ENCODE results near the gene SETD2. TPM values are rescaled to one million over a fixed set of nuclear protein-coding genes. Genes with fewer than 3 reads are reported as not detected.

SETD2 gene
- total RNA-seq, 1 donor from 2014 or later = 41.5 TPM

DNA sequence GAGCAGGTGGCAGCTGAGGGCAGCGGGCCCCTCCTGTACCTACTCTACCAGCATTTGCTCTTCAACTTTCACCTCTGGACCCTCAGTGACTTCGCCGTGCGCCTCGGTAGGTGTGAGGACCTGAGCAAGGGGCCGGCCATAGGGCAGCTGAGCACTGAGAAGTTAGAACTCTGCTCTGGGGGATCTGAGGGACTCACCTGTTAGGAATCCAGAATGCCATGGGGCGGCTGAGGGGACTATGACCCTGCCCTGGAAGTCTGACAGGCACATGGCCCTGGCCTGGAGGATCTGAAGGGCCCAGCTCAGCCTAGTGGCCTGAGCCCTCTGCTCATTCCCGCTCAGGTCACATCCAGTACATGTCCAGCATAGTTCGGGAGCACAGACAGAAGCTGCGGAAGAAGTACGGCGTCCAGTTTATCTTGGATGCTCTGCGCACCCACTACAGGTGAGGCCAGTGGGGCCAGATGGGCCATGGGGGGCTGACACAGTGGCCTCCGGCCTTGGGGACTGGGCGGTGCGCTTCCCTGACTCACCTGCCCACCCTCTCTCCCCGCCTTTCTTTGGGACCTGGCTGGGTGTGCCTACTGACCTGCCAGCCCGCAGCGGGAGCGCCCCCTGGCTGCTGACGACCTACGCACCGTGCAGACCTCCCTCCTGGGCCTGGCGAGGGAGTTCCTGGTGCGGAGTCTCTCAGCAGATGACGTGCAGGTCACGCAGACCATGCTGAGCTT is 165.6 kb downstream of the SETD2 start:
- Mint-ChIP-seq H3K4me1 (peaks cover 10% of the 10 kb centered on the region), H3K36me3 (ENCODE audit: low read depth) (peaks cover 45% of the 10 kb centered on the region), H3K27ac (peak overlapping the region; percentile 45), H3K4me3 (no peak overlapping the region), H3K9me3 (no peaks in the 10 kb centered on the region), H3K27me3 (no peaks in the 10 kb centered on the region)
- intact Hi-C loops (cut with micrococcal nuclease) = loop anchor here (2.0 to 5.0 kb wide), 2 partner anchors 75 to 131 kb away; no protein-coding TSS in a partner anchor
- peak; percentile 91 for DNase-seq

DNA sequence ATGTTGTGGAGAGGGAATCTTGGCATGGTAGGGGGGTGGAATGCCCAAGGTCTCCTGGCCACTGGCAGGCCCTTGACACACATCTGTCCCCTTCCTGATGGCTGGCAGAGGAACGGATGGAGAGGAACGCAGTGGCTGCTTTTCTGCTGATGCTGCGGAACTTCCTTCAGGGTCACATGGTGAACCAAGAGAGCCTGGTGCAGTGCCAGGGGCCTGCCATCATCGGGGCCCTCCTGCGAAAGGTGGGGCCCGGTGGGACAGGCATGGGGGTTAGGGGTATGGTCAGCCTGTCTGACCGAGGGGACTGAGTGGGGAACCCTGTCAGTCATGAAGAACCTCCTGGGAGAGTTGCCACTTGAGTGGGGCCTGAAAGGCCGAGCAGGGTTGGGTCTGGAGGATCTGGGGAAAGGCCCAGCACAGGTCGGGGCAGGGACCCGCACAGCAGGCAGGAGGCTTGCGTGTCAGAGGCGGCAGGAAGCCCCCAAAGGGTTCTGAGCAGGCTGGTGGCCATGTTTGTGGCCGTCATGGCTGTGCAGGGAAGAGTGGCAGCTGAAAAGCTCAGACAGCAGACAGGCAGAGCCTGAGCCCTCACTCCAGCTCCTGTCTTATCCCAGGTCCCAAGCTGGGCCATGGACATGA is 166.3 kb downstream of the SETD2 start:
- Mint-ChIP-seq H3K27ac (no peak overlapping the region), H3K4me3 (no peak overlapping the region), H3K9me3 (no peaks in the 10 kb centered on the region), H3K4me1 (peaks cover 10% of the 10 kb centered on the region), H3K36me3 (ENCODE audit: low read depth) (peaks cover 41% of the 10 kb centered on the region), H3K27me3 (no peaks in the 10 kb centered on the region)
- intact Hi-C loops (cut with micrococcal nuclease) = loop anchor here (2.0 to 5.0 kb wide), 2 partner anchors 75 to 130 kb away; no protein-coding TSS in a partner anchor
- DNase-seq = no peak

DNA sequence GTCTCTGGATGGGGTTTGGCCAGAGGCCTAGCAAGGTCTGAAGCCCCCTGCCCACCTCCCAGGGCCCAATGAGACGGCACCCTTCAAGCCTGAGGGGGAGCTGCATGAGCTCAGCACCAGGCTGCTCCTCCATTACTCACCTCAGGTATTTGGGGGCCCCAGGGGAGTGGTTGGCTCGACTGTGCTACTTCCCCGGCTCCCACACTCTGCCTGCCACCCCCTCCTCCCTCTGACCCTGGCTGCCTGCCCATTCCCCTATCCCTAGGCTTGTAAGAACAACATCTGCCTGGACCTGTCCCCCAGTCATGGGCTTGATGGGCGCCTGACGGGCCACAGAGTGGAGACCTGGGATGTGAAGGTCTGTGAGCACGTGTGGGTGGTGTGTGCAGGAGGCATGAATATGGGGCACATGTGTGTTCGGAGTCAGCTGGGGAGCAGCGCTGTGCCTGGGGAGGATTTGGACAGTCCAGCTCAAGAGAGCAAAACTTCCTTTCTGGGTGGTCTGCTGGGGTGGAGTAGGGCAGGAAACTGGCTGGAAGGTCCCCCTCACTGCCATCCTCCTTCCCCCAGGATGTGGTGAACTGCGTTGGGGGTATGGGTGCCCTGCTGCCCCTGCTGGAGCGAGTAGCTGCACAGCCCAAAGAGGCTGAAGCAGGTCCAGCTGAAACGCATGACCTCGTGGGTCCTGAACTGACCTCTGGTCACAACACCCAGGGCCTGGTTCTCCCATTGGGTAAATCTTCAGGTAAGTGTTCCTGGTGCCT is 167.0 kb downstream of the SETD2 start:
- Mint-ChIP-seq H3K9me3 (no peaks in the 10 kb centered on the region), H3K36me3 (ENCODE audit: low read depth) (peaks cover 39% of the 10 kb centered on the region), H3K27me3 (no peaks in the 10 kb centered on the region), H3K4me1 (peaks cover 10% of the 10 kb centered on the region), H3K27ac (no peak overlapping the region), H3K4me3 (no peak overlapping the region)
- DNase-seq = no peak
- intact Hi-C loops (cut with micrococcal nuclease) = loop anchor here (5.0 kb wide), 1 partner anchor 130 kb away; no protein-coding TSS in a partner anchor

DNA sequence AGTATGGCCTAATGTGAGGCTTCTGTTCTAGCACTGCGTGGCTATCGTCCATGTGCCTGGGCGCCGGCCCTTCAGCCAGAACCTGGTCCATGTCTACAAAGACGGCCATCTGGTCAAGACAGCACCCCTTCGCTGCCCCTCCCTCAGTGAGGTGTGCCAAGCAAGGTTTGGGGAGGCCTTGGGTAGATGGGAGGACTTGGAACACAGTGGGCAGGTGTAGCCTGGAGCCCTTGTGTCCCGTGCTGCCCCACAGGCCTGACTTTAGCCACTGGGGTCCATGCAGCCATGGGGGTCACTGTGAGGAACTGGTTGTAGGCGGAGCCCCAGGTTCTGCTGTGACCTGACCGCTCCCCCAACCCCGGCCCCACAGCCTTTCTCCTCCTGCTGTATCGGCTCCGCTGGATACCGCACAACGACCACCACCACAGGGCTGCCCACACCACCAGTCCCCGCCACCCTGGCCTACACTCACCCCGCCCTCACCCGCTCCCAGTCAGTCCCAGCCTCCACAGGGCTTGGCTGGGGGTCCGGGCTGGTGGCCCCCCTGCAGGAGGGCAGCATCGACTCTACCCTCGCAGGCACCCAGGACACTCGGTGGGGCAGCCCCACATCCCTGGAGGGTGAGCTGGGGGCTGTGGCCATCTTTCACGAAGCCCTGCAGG is 167.9 kb downstream of the SETD2 start:
- Mint-ChIP-seq H3K4me1 (peaks cover 10% of the 10 kb centered on the region), H3K27me3 (no peaks in the 10 kb centered on the region), H3K9me3 (no peaks in the 10 kb centered on the region), H3K27ac (no peak overlapping the region), H3K4me3 (no peak overlapping the region), H3K36me3 (ENCODE audit: low read depth) (peaks cover 39% of the 10 kb centered on the region)
- no peak for DNase-seq
- intact Hi-C loops (cut with micrococcal nuclease) = loop anchor here (5.0 kb wide), 1 partner anchor 129 kb away; no protein-coding TSS in a partner anchor

DNA sequence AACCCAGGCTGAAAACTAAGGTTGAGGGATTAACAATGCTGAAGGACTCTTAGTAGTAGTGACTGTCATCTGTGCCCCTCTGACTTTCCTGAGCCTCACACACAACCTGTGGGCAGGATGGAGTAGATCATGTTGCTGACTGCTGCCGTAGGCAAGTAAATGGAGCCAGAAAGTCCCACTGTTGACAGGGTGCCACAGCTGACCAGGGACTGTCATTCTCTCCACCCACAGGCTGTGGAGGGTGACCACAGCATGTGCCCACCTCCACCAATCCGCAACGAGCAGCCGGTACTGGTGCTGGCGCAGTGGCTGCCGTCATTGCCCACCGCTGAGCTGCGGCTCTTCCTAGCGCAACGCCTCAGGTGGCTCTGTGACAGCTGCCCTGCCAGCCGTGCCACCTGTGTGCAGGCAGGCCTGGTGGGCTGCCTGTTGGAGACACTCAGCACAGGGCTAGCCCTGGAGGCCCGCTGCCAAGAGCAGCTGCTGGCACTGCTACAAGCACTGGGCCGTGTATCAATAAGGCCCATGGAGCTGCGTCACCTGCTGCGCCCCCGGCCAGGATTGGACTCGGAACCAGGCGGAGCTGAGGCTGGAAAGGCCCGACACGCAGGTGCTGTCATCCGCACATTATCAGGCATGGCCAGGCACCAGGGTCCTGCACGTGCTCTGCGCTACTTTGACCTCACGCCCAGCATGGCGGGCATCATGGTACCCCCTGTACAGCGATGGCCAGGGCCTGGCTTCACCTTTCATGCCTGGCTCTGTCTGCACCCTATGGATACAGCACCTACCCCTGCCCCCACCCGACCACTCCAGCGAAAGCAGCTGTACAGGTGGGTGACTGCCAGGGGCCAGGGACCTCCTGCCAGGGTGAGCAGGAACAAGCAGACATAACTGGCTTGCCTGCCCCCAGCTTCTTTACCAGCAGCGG is 168.8 kb downstream of the SETD2 start:
- DNase-seq = no peak
- no peak overlapping the region for H3K4me3 Mint-ChIP-seq
- H3K27me3 Mint-ChIP-seq = no peaks in the 10 kb centered on the region
- no peak overlapping the region for H3K27ac Mint-ChIP-seq
- peaks cover 11% of the 10 kb centered on the region for H3K4me1 Mint-ChIP-seq
- intact Hi-C loops (cut with micrococcal nuclease) = loop anchor here (5.0 kb wide), 1 partner anchor 128 kb away; no protein-coding TSS in a partner anchor
- H3K36me3 Mint-ChIP-seq (ENCODE audit: low read depth) = peaks cover 39% of the 10 kb centered on the region
- H3K9me3 Mint-ChIP-seq = no peaks in the 10 kb centered on the region

GRCh38 chr3:46993986-46994385 is 169.9 kb downstream of the SETD2 start:
- intact Hi-C loops (cut with micrococcal nuclease) = no loop called here
- H3K9me3 Mint-ChIP-seq = no peaks in the 10 kb centered on the region
- peaks cover 18% of the 10 kb centered on the region for H3K4me1 Mint-ChIP-seq
- H3K4me3 Mint-ChIP-seq = no peak overlapping the region
- H3K27me3 Mint-ChIP-seq = no peaks in the 10 kb centered on the region
- H3K36me3 Mint-ChIP-seq (ENCODE audit: low read depth) = peaks cover 45% of the 10 kb centered on the region
- no peak for DNase-seq
- H3K27ac Mint-ChIP-seq = no peak overlapping the region

DNA sequence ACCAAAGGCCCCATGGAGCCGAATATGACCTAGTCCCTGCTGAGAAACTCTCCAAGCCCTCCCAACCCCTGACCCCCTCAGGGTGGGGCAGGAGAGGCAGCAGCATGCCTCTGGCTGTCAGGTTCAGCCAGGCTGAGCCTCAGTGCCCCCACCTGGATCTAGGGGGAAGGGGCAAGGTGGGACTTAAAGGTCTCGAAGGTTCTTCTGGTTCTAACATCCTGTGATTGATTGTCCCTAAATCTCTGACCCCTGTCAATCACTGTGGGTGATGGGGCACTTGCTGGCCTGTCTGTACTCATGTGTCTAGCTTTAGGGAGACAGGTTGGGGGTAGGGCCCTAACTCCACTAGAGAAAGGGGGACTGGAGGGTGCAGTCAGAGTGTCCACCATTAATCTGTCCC is 170.6 kb downstream of the SETD2 start:
- Mint-ChIP-seq H3K9me3 (no peaks in the 10 kb centered on the region), H3K27ac (peak overlapping the region; percentile 48), H3K4me1 (peaks cover 23% of the 10 kb centered on the region), H3K36me3 (ENCODE audit: low read depth) (peaks cover 45% of the 10 kb centered on the region), H3K27me3 (no peaks in the 10 kb centered on the region), H3K4me3 (no peak overlapping the region)
- DNase-seq = no peak
- intact Hi-C loops (cut with micrococcal nuclease) = no loop called here

DNA sequence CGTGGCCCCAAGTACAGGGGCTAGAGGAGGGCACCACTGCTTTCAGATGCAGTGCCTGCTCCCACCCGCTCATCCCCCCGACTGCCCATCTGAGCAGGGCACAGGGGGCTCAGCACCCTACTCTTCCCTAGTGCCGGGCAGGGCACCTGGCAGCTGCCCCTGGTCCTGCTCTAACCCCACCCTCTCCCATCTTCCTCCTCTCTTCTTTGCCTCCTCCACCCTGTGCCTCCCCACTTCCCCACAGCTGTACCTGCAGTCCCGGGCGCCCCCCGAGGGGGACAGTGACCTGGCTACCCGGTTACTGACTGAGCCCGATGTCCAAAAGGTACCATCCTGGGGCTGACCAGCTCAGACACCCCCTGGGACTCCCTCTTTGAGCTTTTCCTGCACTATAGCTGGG is 171.7 kb downstream of the SETD2 start:
- no peak overlapping the region for H3K4me3 Mint-ChIP-seq
- intact Hi-C loops (cut with micrococcal nuclease) = no loop called here
- peaks cover 41% of the 10 kb centered on the region for H3K36me3 Mint-ChIP-seq (ENCODE audit: low read depth)
- H3K27ac Mint-ChIP-seq = peak overlapping the region; percentile 20
- no peaks in the 10 kb centered on the region for H3K27me3 Mint-ChIP-seq
- no peaks in the 10 kb centered on the region for H3K9me3 Mint-ChIP-seq
- no peak for DNase-seq
- peaks cover 32% of the 10 kb centered on the region for H3K4me1 Mint-ChIP-seq

- H3K9me3 Mint-ChIP-seq = no peaks in the 10 kb centered on the region
- H3K4me3 Mint-ChIP-seq = no peak overlapping the region
- no peak for DNase-seq
- intact Hi-C loops (cut with micrococcal nuclease) = no loop called here
- peaks cover 39% of the 10 kb centered on the region for H3K4me1 Mint-ChIP-seq
- H3K27me3 Mint-ChIP-seq = no peaks in the 10 kb centered on the region
- H3K36me3 Mint-ChIP-seq (ENCODE audit: low read depth) = peaks cover 36% of the 10 kb centered on the region
- H3K27ac Mint-ChIP-seq = peak overlapping the region; percentile 24
These were observed 172.3 kb downstream of the SETD2 start for GRCh38 chr3:46991406-46992165.

DNA sequence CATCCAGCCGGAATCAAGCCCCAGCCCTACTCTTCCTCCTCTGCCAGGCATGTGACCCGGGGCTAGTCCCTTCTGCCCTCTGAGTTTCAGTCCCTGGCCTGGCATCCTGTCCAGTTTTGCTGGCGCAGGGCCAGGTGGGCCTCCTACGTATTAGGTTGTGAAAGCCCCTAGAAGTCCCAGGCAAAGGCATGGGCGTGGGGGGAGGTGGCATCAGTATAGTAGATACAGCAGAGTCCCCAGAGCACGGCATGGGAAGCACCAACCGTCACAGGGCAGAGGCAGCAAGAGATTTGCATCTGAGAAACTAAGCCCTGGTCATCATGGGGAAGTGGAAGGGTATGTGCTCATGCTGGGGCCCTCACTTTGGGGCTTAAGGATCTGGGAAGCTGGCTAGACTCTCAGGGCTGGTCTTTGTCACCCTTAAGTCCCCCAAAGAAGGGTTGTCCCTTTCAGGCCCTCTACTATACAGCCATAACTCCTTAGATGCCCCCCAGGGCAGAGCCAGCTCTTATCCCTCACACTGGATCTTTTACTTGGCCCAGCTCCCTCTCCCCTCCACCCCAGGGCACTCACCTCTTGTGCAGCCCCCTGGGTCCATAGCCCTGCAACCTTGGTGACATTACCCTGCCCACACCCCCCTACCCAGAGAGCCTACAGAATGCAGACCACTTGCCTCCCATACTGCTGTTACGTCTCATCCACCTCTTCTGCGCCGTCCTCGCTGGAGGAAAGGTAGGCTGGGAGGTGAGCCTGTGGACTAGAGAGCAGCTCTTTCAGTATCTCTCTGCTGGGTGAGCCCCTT is 173.1 kb downstream of the SETD2 start:
- DNase-seq = no peak
- intact Hi-C loops (cut with micrococcal nuclease) = no loop called here
- H3K9me3 Mint-ChIP-seq = no peaks in the 10 kb centered on the region
- peaks cover 46% of the 10 kb centered on the region for H3K4me1 Mint-ChIP-seq
- H3K4me3 Mint-ChIP-seq = no peak overlapping the region
- peaks cover 36% of the 10 kb centered on the region for H3K36me3 Mint-ChIP-seq (ENCODE audit: low read depth)
- H3K27ac Mint-ChIP-seq = peak overlapping the region; percentile 62
- H3K27me3 Mint-ChIP-seq = no peaks in the 10 kb centered on the region

- Mint-ChIP-seq H3K4me3 (peak overlapping the region; percentile 89), H3K27ac (peak overlapping the region; percentile 97), H3K27me3 (no peaks in the 10 kb centered on the region), H3K4me1 (peaks cover 58% of the 10 kb centered on the region), H3K9me3 (no peaks in the 10 kb centered on the region), H3K36me3 (ENCODE audit: low read depth) (peaks cover 32% of the 10 kb centered on the region)
- no peak for DNase-seq
- intact Hi-C loops (cut with micrococcal nuclease) = no loop called here
These were observed 174.6 kb downstream of the SETD2 start for GRCh38 chr3:46989146-46989810.
